Karpas-422 (cell line): ENCODE results near the gene HMX1. TPM values are rescaled to one million over a fixed set of nuclear protein-coding genes. Genes with fewer than 3 reads are reported as not detected.

Experiments used
- DNase-seq: peaks from one replicate; pipeline ENCODE4 v3.0.0-alpha.2; 2015
- H2AFZ ChIP-seq: fragments of 200-600 bp; sonication (generic); 2 replicates; pipeline ENCODE4 v1.6.1; 2014; ENCODE audit warnings: antibody characterized with exemption, low read length, mixed read lengths
- H3K27ac ChIP-seq: fragments of 200-600 bp; sonication (generic); 2 replicates; pipeline ENCODE4 v1.5.1; 2014; ENCODE audit warnings: mild to moderate bottlenecking, low read length, moderate library complexity
- H3K27me3 ChIP-seq: fragments of 200-600 bp; sonication (generic); 2 replicates; pipeline ENCODE4 v1.6.1; 2014; ENCODE audit warnings: low read length, mixed read lengths
- H3K36me3 ChIP-seq: fragments of 200-600 bp; sonication (generic); 2 replicates; pipeline ENCODE4 v1.6.1; 2014; ENCODE audit warnings: low read length, mixed read lengths; ENCODE audit not compliant: insufficient read depth
- H3K4me1 ChIP-seq: fragments of 200-600 bp; sonication (generic); 2 replicates; pipeline ENCODE4 v1.6.1; 2014; ENCODE audit warnings: mild to moderate bottlenecking, low read length, mixed read lengths
- H3K4me2 ChIP-seq: fragments of 200-600 bp; sonication (generic); 2 replicates; pipeline ENCODE4 v1.6.1; 2014; ENCODE audit warnings: low read length, low read depth, mild to moderate bottlenecking; ENCODE audit not compliant: poor library complexity, severe bottlenecking
- H3K4me3 ChIP-seq: fragments of 200-600 bp; sonication (generic); 2 replicates; pipeline ENCODE4 v1.5.1; 2014; ENCODE audit warnings: mild to moderate bottlenecking, antibody characterized with exemption, low read length, mixed read lengths
- H3K79me2 ChIP-seq: fragments of 200-600 bp; sonication (generic); 2 replicates; pipeline ENCODE4 v1.6.1; 2014; ENCODE audit warnings: mild to moderate bottlenecking, low read length, mixed read lengths
- H3K9ac ChIP-seq: fragments of 200-600 bp; sonication (generic); 2 replicates; pipeline ENCODE4 v1.6.0; 2014; ENCODE audit warnings: low read length
- H3K9me2 ChIP-seq: fragments of 200-600 bp; sonication (generic), shearing (Covaris generic); replicated peaks from 2 replicates; pipeline ENCODE4 v1.6.0; 2014; ENCODE audit warnings: mild to moderate bottlenecking, low read length, moderate library complexity; ENCODE audit not compliant: insufficient read depth
- H3K9me3 ChIP-seq: fragments of 300-700, 200-600 bp; sonication (generic); 2 replicates; pipeline ENCODE4 v1.6.1; 2014; ENCODE audit warnings: low read length, mixed read lengths
- H4K20me1 ChIP-seq: fragments of 200-600 bp; sonication (generic); 2 replicates; pipeline ENCODE4 v1.6.1; 2014; ENCODE audit warnings: mild to moderate bottlenecking, antibody characterized with exemption, low read length, low read depth; ENCODE audit not compliant: insufficient read depth
- total RNA-seq: library from RNA; depleted of rRNA; stranded (reverse); fragments of >200 nt; shearing (Covaris generic); gene quantifications from 2 replicates; pipeline ENCODE4 v1.2.3, GENCODE V29; 2014; ENCODE audit warnings: low replicate concordance

HMX1 gene
- total RNA-seq, 1 experiment from 2014 or later: not detected

- no peak for DNase-seq
- H3K36me3 ChIP-seq: no peaks in the 10 kb centered on the region
- no peaks in the 10 kb centered on the region for H3K27me3 ChIP-seq
- no peaks in the 10 kb centered on the region for H3K4me1 ChIP-seq
- no peak overlapping the region for H3K4me3 ChIP-seq
- no peaks in the 10 kb centered on the region for H3K9me3 ChIP-seq
- no peak overlapping the region for H2AFZ ChIP-seq
- no peaks in the 10 kb centered on the region for H4K20me1 ChIP-seq
- H3K27ac ChIP-seq: no peak overlapping the region
- no peak overlapping the region for H3K4me2 ChIP-seq
- no peaks in the 10 kb centered on the region for H3K9me2 ChIP-seq
- H3K79me2 ChIP-seq: no peaks in the 10 kb centered on the region
- H3K9ac ChIP-seq: no peak overlapping the region
Measured at GRCh38 chr4:8852118-8852704, 19.4 kb downstream of the HMX1 start.

DNA sequence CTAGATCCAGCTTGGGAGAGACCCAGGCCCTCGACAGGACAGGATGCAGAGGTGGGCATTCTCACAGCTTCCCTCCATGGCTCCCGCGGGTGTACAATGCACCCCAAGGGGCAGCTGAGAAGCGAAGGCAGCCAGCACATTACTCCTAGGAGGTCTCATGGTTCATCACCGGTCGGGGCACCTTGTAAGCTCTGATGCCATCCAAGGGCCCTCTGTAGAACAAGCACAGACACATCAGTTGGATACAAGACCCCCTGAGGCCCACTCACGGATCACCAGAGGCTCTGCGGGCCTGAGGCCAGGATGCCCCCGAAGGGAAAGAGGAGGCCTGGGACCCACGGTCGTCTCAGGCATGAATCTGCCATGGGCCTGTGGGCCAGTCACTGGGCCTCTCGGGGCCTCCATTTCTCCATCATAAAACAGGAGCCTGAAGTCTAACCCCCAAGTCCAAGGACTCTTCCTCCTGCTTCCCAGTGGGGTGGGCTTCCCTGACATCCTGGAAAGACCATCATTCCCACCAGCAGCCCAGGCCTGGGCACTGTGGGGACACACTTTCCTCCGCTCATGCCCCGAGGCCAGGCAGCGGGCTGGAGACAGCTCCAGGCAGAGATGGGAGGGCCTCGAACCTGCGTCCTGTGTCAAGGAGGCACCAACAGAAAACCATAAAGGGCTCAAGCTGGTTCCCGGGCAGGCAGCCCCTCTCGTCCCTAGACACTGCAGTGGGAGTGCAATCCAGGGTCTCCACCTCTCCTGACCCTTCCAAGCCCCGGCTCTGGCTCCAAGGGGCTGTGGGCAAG lies 20.1 kb downstream of the HMX1 start:
- Histone ChIP-seq H2AFZ (no peak overlapping the region), H3K9me3 (no peaks in the 10 kb centered on the region), H3K27me3 (no peaks in the 10 kb centered on the region), H3K4me1 (no peaks in the 10 kb centered on the region), H3K9me2 (no peaks in the 10 kb centered on the region), H3K9ac (no peak overlapping the region), H4K20me1 (no peaks in the 10 kb centered on the region), H3K4me3 (no peak overlapping the region), H3K27ac (no peak overlapping the region), H3K79me2 (no peaks in the 10 kb centered on the region), H3K36me3 (no peaks in the 10 kb centered on the region), H3K4me2 (no peak overlapping the region)
- DNase-seq: no peak

DNA sequence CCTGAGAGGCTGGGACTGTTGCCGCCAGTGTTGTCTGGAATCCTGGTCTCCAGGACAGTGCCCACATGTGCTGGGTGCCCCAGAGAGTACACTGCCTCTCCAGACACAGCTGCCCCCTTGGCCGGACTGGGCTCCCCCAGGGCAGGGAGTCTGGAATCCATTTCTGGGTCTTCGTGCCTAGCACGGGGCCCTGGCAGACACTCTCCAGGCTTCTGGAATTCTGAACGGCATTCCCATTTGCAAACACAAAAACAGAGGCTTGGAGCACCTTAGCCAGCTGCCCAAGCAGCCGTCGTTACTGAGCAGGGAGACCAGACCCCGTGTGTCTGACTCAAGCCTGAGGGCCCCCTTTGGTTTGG lies 20.8 kb downstream of the HMX1 start:
- no peak overlapping the region for H3K27ac ChIP-seq
- H3K36me3 ChIP-seq: no peaks in the 10 kb centered on the region
- no peaks in the 10 kb centered on the region for H4K20me1 ChIP-seq
- no peak overlapping the region for H3K9ac ChIP-seq
- no peak for DNase-seq
- no peak overlapping the region for H3K4me3 ChIP-seq
- no peaks in the 10 kb centered on the region for H3K79me2 ChIP-seq
- no peak overlapping the region for H2AFZ ChIP-seq
- H3K27me3 ChIP-seq: no peaks in the 10 kb centered on the region
- no peaks in the 10 kb centered on the region for H3K9me3 ChIP-seq
- no peak overlapping the region for H3K4me2 ChIP-seq
- H3K4me1 ChIP-seq: no peaks in the 10 kb centered on the region
- H3K9me2 ChIP-seq: no peaks in the 10 kb centered on the region

- DNase-seq: no peak
- Histone ChIP-seq H3K4me2 (no peak overlapping the region), H3K9ac (no peak overlapping the region), H3K4me1 (no peaks in the 10 kb centered on the region), H3K27ac (no peak overlapping the region), H3K9me2 (no peaks in the 10 kb centered on the region), H3K79me2 (no peaks in the 10 kb centered on the region), H3K36me3 (no peaks in the 10 kb centered on the region), H3K9me3 (no peaks in the 10 kb centered on the region), H2AFZ (no peak overlapping the region), H3K4me3 (no peak overlapping the region), H3K27me3 (no peaks in the 10 kb centered on the region), H4K20me1 (no peaks in the 10 kb centered on the region)
Measured at GRCh38 chr4:8850074-8850829, 21.4 kb downstream of the HMX1 start.

DNA sequence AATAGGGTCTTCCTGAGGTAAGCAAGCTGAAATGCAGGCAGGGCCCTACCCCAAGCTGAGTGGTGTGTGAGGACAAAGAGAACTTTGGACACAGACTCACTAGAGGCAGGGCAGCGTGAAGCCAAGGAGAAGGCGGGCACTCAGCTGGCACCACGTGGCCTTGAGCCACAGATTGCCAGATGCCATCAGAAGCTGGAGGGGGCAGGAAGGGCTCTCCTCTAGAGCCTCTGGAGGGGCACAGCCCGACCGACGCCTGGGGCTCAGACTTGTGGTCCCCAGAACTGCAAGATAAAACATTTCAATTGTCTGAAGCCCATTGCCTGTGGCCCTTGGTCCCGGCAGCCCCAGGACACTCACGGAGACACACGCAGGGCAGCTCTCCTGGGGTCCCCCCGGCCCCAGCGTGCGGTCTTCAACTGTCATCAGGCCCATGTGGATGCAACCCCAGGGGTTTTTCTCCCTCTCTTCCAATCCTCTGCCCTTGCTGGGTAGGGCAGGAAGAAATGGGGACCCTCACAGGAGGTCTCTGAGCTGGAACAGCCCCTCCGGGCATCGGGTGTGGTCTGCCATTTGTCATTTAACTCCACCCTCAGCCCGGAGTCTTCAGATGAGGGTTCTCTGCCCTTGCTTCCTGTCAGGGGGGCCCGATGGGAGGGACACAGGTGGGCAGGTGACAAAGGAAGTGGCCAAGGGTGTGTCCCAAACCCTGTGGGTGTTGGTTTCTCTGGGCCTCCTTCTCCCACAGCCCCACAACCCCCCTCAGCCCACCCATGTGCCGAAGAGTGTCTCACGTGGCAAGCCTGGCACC lies 22.2 kb downstream of the HMX1 start:
- no peaks in the 10 kb centered on the region for H3K9me2 ChIP-seq
- H3K4me2 ChIP-seq: no peak overlapping the region
- no peak overlapping the region for H3K9ac ChIP-seq
- no peaks in the 10 kb centered on the region for H3K79me2 ChIP-seq
- H3K27me3 ChIP-seq: no peaks in the 10 kb centered on the region
- H2AFZ ChIP-seq: no peak overlapping the region
- no peak overlapping the region for H3K4me3 ChIP-seq
- H3K27ac ChIP-seq: no peak overlapping the region
- no peaks in the 10 kb centered on the region for H3K4me1 ChIP-seq
- no peak for DNase-seq
- H3K9me3 ChIP-seq: no peaks in the 10 kb centered on the region
- no peaks in the 10 kb centered on the region for H4K20me1 ChIP-seq
- H3K36me3 ChIP-seq: no peaks in the 10 kb centered on the region

GRCh38 chr4:8848507-8849265 lies 23.0 kb downstream of the HMX1 start:
- no peaks in the 10 kb centered on the region for H3K9me2 ChIP-seq
- H3K9me3 ChIP-seq: no peaks in the 10 kb centered on the region
- no peak overlapping the region for H3K9ac ChIP-seq
- H3K4me1 ChIP-seq: no peaks in the 10 kb centered on the region
- no peaks in the 10 kb centered on the region for H4K20me1 ChIP-seq
- no peak overlapping the region for H3K4me2 ChIP-seq
- no peaks in the 10 kb centered on the region for H3K79me2 ChIP-seq
- H3K27me3 ChIP-seq: no peaks in the 10 kb centered on the region
- H2AFZ ChIP-seq: no peak overlapping the region
- no peaks in the 10 kb centered on the region for H3K36me3 ChIP-seq
- H3K4me3 ChIP-seq: no peak overlapping the region
- no peak overlapping the region for H3K27ac ChIP-seq
- no peak for DNase-seq

- H3K36me3 ChIP-seq: no peaks in the 10 kb centered on the region
- no peaks in the 10 kb centered on the region for H3K9me3 ChIP-seq
- H3K4me3 ChIP-seq: no peak overlapping the region
- no peak overlapping the region for H2AFZ ChIP-seq
- no peaks in the 10 kb centered on the region for H3K9me2 ChIP-seq
- H3K27me3 ChIP-seq: no peaks in the 10 kb centered on the region
- no peaks in the 10 kb centered on the region for H3K79me2 ChIP-seq
- no peak overlapping the region for H3K4me2 ChIP-seq
- no peaks in the 10 kb centered on the region for H3K4me1 ChIP-seq
- H3K27ac ChIP-seq: no peak overlapping the region
- no peak overlapping the region for H3K9ac ChIP-seq
- no peaks in the 10 kb centered on the region for H4K20me1 ChIP-seq
- no peak for DNase-seq
Measured at GRCh38 chr4:8847764-8848163, 23.9 kb downstream of the HMX1 start.
